ENCODE results near the gene TTLL11. TPM values are rescaled to one million over a fixed set of nuclear protein-coding genes. Genes with fewer than 3 reads are reported as not detected.
"Not testable (repeated sequence)": the region's sequence is repeated elsewhere in the genome, so short reads cannot be mapped to it uniquely, and the experiment has no call there.

Gene TTLL11
- polyA plus RNA-seq, 3 donors = 4.4 to 6.4 (median 6.1) TPM

GRCh38 chr9:121998513-121999049 is 94.5 kb downstream of the TTLL11 start:
- WGBS, 3 donors = 80 to 86% (median 85%) methylated on average over 7 of the region's 7 CpGs
- H3K27ac ChIP-seq (ENCODE audit: low read depth, low read length) = no peak overlapping the region

GRCh38 chr9:121997791-121998190 is 95.3 kb downstream of the TTLL11 start:
- 61 to 86% (median 69%) methylated on average over 7 of the region's 7 CpGs for WGBS, 3 donors
- H3K27ac ChIP-seq (ENCODE audit: low read depth, low read length) = no peak overlapping the region

GRCh38 chr9:121996783-121997182 is 96.3 kb downstream of the TTLL11 start:
- no peak overlapping the region for H3K27ac ChIP-seq (ENCODE audit: low read depth, low read length)
- WGBS, 3 donors = 89 to 91% (median 91%) methylated on average over 4 of the region's 4 CpGs

- 79 to 90% (median 83%) methylated on average over 5 of the region's 5 CpGs for WGBS, 3 donors
- H3K27ac ChIP-seq (ENCODE audit: low read depth, low read length) = no peak overlapping the region
These were observed 97.1 kb downstream of the TTLL11 start for GRCh38 chr9:121995997-121996396.

- WGBS, 3 donors = 12 to 16% (median 14%) methylated on average over 8 of the region's 8 CpGs
- no peak overlapping the region for H3K27ac ChIP-seq (ENCODE audit: low read depth, low read length)
These were observed 100.4 kb downstream of the TTLL11 start for GRCh38 chr9:121992571-121993212.

GRCh38 chr9:121991307-121991661 is 101.8 kb downstream of the TTLL11 start:
- WGBS, 3 donors = 34 to 78% (median 76%) methylated on average over 4 of the region's 4 CpGs
- no peak overlapping the region for H3K27ac ChIP-seq (ENCODE audit: low read depth, low read length)

GRCh38 chr9:121990600-121991306 is 102.4 kb downstream of the TTLL11 start:
- no peak overlapping the region for H3K27ac ChIP-seq (ENCODE audit: low read depth, low read length)
- WGBS, 3 donors = 68 to 88% (median 82%) methylated on average over 9 of the region's 9 CpGs

- WGBS, 3 donors = 74 to 87% (median 83%) methylated on average over 13 of the region's 13 CpGs
- H3K27ac ChIP-seq (ENCODE audit: low read depth, low read length) = no peak overlapping the region
These were observed 104.1 kb downstream of the TTLL11 start for GRCh38 chr9:121989010-121989409.

GRCh38 chr9:121987314-121987713 is 105.8 kb downstream of the TTLL11 start:
- no peak overlapping the region for H3K27ac ChIP-seq (ENCODE audit: low read depth, low read length)
- WGBS, 3 donors = 84 to 93% (median 88%) methylated on average over 7 of the region's 7 CpGs

GRCh38 chr9:121985792-121986494 is 107.2 kb downstream of the TTLL11 start:
- WGBS, 3 donors = 83 to 84% (median 83%) methylated on average over 14 of the region's 14 CpGs
- H3K27ac ChIP-seq (ENCODE audit: low read depth, low read length) = no peak overlapping the region

- WGBS, 3 donors = 66 to 75% (median 74%) methylated on average over 7 of the region's 7 CpGs
- H3K27ac ChIP-seq (ENCODE audit: low read depth, low read length) = no peak overlapping the region
These were observed 108.2 kb downstream of the TTLL11 start for GRCh38 chr9:121984726-121985402.

- 91 to 100% (median 96%) methylated on average over 2 of the region's 2 CpGs for WGBS, 3 donors
- H3K27ac ChIP-seq (ENCODE audit: low read depth, low read length) = no peak overlapping the region
These were observed 109.4 kb downstream of the TTLL11 start for GRCh38 chr9:121983736-121984135.

GRCh38 chr9:121981118-121981883 is 111.8 kb downstream of the TTLL11 start:
- WGBS, 3 donors = 91 to 94% (median 91%) methylated on average over 5 of the region's 5 CpGs
- H3K27ac ChIP-seq (ENCODE audit: low read depth, low read length) = no peak overlapping the region

GRCh38 chr9:121980665-121981064 is 112.4 kb downstream of the TTLL11 start:
- 84 to 100% (median 89%) methylated on average over 1 of the region's 1 CpG for WGBS, 3 donors
- H3K27ac ChIP-seq (ENCODE audit: low read depth, low read length) = not testable (repeated sequence)

- no peak overlapping the region for H3K27ac ChIP-seq (ENCODE audit: low read depth, low read length)
- WGBS, 3 donors = 87 to 93% (median 92%) methylated on average over 1 of the region's 1 CpG
These were observed 113.4 kb downstream of the TTLL11 start for GRCh38 chr9:121979736-121980135.

GRCh38 chr9:121976751-121977150 is 116.4 kb downstream of the TTLL11 start:
- H3K27ac ChIP-seq (ENCODE audit: low read depth, low read length) = no peak overlapping the region
- WGBS, 3 donors = 69 to 82% (median 70%) methylated on average over 1 of the region's 1 CpG

GRCh38 chr9:121975801-121976277 is 117.3 kb downstream of the TTLL11 start:
- H3K27ac ChIP-seq (ENCODE audit: low read depth, low read length) = no peak overlapping the region
- WGBS, 3 donors = 50 to 93% (median 90%) methylated on average over 6 of the region's 6 CpGs

- no peak overlapping the region for H3K27ac ChIP-seq (ENCODE audit: low read depth, low read length)
These were observed 118.7 kb downstream of the TTLL11 start for GRCh38 chr9:121974421-121974820.
